Measurements from ENCODE around the gene TRAPPC3. TPM values are rescaled to one million over a fixed set of nuclear protein-coding genes. Genes with fewer than 3 reads are reported as not detected.

Gene TRAPPC3
- total and polyA plus RNA-seq, 9 of the 15 experiments (the other 6 are each of a cell fraction or from before 2014, with no cell fraction given) = 20.6 to 141 (median 112) TPM

GRCh38 chr1:36099681-36100341 lies 49.5 kb downstream of the TRAPPC3 start (continued):
- TF ChIP-seq FOXP1 (CRISPR knock-in tag; IDR thresholded peaks at IDR 0.05) (peak; percentile 57; the same call in 1 of the 2 replicates), ARID1B (IDR thresholded peaks at IDR 0.05) (peak; percentile 58; the same call in 1 of the 2 replicates), KLF16 (IDR thresholded peaks at IDR 0.05) (peak; percentile 42; the same call in 1 of the 2 replicates), E4F1 (CRISPR knock-in tag; IDR thresholded peaks at IDR 0.05; ENCODE audit: borderline replicate concordance) (no peak), ZNF830 (CRISPR knock-in tag; IDR thresholded peaks at IDR 0.05) (peak; percentile 79; the same call in 1 of the 2 replicates), TCF15 (CRISPR knock-in tag; IDR thresholded peaks at IDR 0.05) (no peak), KDM5B (IDR thresholded peaks at IDR 0.05; ENCODE audit: insufficient replicate concordance, low read depth, low read length) (no peak), TFAP4 (CRISPR knock-in tag; IDR thresholded peaks at IDR 0.05; ENCODE audit: borderline replicate concordance) (peak; percentile 54; the same call in 1 of the 2 replicates), MLLT1 (IDR thresholded peaks at IDR 0.05) (0 out of 4 replicates have a peak, but pooled peaks of 1 of the 2 experiments have one; percentile 56), ZNF740 (CRISPR knock-in tag; IDR thresholded peaks at IDR 0.05) (peak; percentile 77), ZNF740 (tag; IDR thresholded peaks at IDR 0.05) (no peak), ZBTB5 (IDR thresholded peaks at IDR 0.05) (no peak), TRIM28 (IDR thresholded peaks at IDR 0.05) (0 out of 2 replicates have a peak, but pooled peaks have one; percentile 55), ZKSCAN1 (IDR thresholded peaks at IDR 0.05; ENCODE audit: low read depth, low read length) (0 out of 2 replicates have a peak, but pooled peaks have one; percentile 40), SMARCE1 (IDR thresholded peaks at IDR 0.05) (peak; percentile 59; the same call in 1 of the 2 replicates), MTA3 (IDR thresholded peaks at IDR 0.05; ENCODE audit: borderline replicate concordance) (peak; percentile 85), HEY1 (CRISPR knock-in tag; IDR thresholded peaks at IDR 0.05; ENCODE audit: borderline replicate concordance) (no peak), ZNF224 (CRISPR knock-in tag; IDR thresholded peaks at IDR 0.05) (no peak), PHB2 (IDR thresholded peaks at IDR 0.05; ENCODE audit: low read depth) (0 out of 2 replicates have a peak, but pooled peaks have one; percentile 56), SMARCA5 (IDR thresholded peaks at IDR 0.05) (peak; percentile 99), PHTF2 (CRISPR knock-in tag; IDR thresholded peaks at IDR 0.05) (no peak)

Measured in K562 (cell line).